Neutrophil (primary cell): ENCODE results near the gene SPON1.

Experiments used
- H3K27ac ChIP-seq: fragments of 200-600 bp; sonication (generic); 2 replicates; pipeline ENCODE4 v1.5.1; 2016; ENCODE audit warnings: mild to moderate bottlenecking, moderate library complexity
- H3K27me3 ChIP-seq: fragments of 200-600 bp; sonication (generic); 2 replicates; pipeline ENCODE4 v1.6.0; 2016; ENCODE audit warnings: mild to moderate bottlenecking
- H3K36me3 ChIP-seq: fragments of 200-600 bp; sonication (generic); 2 replicates; pipeline ENCODE4 v1.5.1; 2017
- H3K4me1 ChIP-seq, 2 experiments: fragments of 200-600 bp in 1 of 2; sonication (generic) in 1 of 2; 1 replicate in 1 of 2; 2 replicates in 1 of 2; pipeline versions ENCODE4 v1.5.1 to v1.6.1; 2013 to 2016; ENCODE audit warnings: low read depth in 1 of 2, low read length in 1 of 2, mild to moderate bottlenecking in 1 of 2, moderate library complexity in 1 of 2; ENCODE audit not compliant: control insufficient read depth in 1 of 2, insufficient read depth in 1 of 2
- H3K4me3 ChIP-seq, 2 experiments: fragments of 200-600 bp in 1 of 2; sonication (generic) in 1 of 2; 1 replicate in 1 of 2; 2 replicates in 1 of 2; pipeline ENCODE4 v1.5.1; 2013 to 2016; ENCODE audit warnings: low read depth in 1 of 2, low read length in 1 of 2, mild to moderate bottlenecking in 1 of 2, moderate library complexity in 1 of 2
- H3K9me3 ChIP-seq: fragments of 200-600 bp; sonication (generic); 2 replicates; pipeline ENCODE4 v1.5.1; 2016
- TF ChIP-seq, protein P1 (sequence below): fragments of 200-600 bp; sonication (generic); IDR thresholded peaks from 2 replicates; pipeline ENCODE4 v1.5.1; 2016; ENCODE audit warnings: antibody characterized with exemption

The SPON1 gene

DNA sequence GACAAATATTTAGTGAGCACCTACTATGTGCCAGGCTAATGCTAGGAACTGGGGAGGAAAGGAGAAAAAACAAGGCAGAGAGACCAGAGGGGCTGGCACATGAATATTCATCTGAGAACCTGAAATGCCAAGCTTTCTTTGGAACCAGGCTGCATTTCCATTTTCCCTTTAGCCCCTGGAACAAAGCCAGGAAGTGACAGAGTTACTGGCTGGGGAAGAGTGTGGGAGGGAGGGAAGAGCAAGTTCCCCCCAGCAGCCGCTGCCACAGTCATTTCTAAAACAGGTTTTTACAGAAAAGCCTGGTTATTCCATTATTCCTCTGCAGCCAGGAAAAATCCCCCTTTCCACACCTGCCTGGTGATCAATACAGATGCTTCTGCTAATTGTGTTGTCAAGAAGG lies 97.0 kb downstream of the SPON1 start:
- peaks cover 16% of the 10 kb centered on the region for H3K27me3 ChIP-seq
- no peak overlapping the region for H3K4me3 ChIP-seq
- no peak overlapping the region for H3K27ac ChIP-seq
- H3K36me3 ChIP-seq, result no peaks in the 10 kb centered on the region
- TF ChIP-seq, protein P1, sequence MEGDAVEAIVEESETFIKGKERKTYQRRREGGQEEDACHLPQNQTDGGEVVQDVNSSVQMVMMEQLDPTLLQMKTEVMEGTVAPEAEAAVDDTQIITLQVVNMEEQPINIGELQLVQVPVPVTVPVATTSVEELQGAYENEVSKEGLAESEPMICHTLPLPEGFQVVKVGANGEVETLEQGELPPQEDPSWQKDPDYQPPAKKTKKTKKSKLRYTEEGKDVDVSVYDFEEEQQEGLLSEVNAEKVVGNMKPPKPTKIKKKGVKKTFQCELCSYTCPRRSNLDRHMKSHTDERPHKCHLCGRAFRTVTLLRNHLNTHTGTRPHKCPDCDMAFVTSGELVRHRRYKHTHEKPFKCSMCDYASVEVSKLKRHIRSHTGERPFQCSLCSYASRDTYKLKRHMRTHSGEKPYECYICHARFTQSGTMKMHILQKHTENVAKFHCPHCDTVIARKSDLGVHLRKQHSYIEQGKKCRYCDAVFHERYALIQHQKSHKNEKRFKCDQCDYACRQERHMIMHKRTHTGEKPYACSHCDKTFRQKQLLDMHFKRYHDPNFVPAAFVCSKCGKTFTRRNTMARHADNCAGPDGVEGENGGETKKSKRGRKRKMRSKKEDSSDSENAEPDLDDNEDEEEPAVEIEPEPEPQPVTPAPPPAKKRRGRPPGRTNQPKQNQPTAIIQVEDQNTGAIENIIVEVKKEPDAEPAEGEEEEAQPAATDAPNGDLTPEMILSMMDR, result no peak
- no peaks in the 10 kb centered on the region for H3K9me3 ChIP-seq
- H3K4me1 ChIP-seq, result no peaks in the 10 kb centered on the region

DNA sequence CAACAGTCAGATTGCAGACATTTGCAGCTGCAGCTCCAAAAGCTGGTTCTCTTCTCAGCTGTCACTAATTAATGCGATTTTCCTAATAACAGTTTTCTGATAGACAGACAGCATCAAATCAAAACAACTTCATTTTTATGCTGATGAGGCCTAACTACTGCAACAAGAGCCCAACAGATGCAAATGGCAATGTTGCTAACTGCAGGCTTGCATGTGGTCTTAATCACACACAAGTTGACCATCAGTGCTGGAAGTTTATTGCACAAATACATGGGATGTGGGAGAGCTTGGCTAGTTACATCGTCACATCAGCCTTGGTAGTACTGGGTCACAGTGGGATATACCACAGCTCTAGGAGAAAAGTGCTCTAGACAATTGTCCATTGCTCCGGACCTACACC lies 99.2 kb downstream of the SPON1 start:
- Histone ChIP-seq H3K9me3 (no peaks in the 10 kb centered on the region), H3K27me3 (peaks cover 16% of the 10 kb centered on the region), H3K36me3 (no peaks in the 10 kb centered on the region), H3K4me3 (no peak overlapping the region), H3K27ac (no peak overlapping the region), H3K4me1 (peaks cover 0 to 7% of the 10 kb centered on the region in 2 experiments)
- TF ChIP-seq, protein P1, result no peak

DNA sequence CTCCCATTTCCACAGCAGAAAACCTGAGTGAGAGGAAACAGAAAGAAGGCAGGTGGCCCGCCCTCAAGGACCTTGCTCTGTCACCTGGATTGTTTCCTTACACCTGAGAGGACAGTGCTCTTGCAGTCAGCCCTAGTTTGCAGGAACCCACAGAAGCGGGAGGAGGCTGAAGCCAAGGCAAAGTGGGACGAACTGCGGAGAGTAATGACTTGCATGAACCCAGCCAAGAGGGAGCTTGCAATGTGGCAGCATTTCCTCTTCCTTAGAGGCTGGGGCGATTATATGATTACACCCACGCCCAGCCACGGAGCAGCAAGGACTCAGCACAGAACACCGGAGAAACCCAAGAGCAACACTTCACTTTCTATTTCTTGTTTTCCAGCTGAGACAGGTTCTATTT lies 102.6 kb downstream of the SPON1 start:
- Histone ChIP-seq H3K9me3 (no peaks in the 10 kb centered on the region), H3K27me3 (peaks cover 13% of the 10 kb centered on the region), H3K4me3 (no peak overlapping the region), H3K27ac (no peak overlapping the region), H3K4me1 (peaks cover 0 to 7% of the 10 kb centered on the region in 2 experiments), H3K36me3 (no peaks in the 10 kb centered on the region)
- TF ChIP-seq, protein P1, result no peak

DNA sequence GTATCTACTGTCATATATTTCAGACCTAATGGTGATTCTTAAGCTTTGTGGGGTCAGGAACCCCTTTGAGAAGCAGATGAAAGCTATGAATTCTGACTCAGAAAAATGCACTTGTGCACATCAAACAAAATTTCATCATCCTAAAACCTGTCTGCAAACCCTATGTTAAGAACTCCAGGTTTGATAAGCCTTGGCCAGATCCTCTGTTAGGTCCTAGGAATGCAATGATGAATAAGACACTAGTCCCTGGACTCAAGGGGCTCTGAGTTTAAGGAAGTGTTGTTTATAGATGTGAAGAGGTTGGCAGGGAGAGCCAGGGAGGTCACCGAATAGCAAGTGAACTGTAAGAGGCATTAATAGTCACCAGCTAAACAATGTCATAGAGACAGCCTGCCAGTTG lies 103.2 kb downstream of the SPON1 start:
- Histone ChIP-seq H3K9me3 (no peaks in the 10 kb centered on the region), H3K27ac (no peak overlapping the region), H3K4me1 (peaks cover 0 to 10% of the 10 kb centered on the region in 2 experiments), H3K27me3 (peaks cover 13% of the 10 kb centered on the region), H3K4me3 (no peak overlapping the region), H3K36me3 (no peaks in the 10 kb centered on the region)
- TF ChIP-seq, protein P1, result no peak

DNA sequence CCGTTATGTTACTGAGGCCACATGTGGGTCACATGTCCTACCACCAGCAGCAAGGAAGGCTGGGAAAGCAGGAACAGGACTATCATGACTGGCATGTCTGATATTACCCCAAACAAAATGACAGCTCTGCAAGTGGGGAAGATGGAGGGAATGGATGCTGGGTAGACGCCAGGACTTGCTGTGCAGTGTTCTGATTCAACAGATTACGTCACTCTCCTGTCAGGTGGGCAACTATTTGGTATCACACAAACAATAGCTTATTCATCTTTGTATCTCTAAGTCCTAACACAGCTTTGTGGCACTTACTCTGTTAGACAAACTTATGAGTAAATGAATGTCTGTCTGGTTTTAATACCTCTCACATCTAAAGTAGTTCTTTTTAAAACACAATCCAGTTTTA lies 105.2 kb downstream of the SPON1 start:
- no peaks in the 10 kb centered on the region for H3K36me3 ChIP-seq
- H3K4me1 ChIP-seq, result peaks cover 3 to 30% of the 10 kb centered on the region in 2 experiments
- peaks cover 13% of the 10 kb centered on the region for H3K27me3 ChIP-seq
- no peak overlapping the region for H3K4me3 ChIP-seq
- no peak overlapping the region for H3K27ac ChIP-seq
- TF ChIP-seq, protein P1, result no peak
- H3K9me3 ChIP-seq, result no peaks in the 10 kb centered on the region

DNA sequence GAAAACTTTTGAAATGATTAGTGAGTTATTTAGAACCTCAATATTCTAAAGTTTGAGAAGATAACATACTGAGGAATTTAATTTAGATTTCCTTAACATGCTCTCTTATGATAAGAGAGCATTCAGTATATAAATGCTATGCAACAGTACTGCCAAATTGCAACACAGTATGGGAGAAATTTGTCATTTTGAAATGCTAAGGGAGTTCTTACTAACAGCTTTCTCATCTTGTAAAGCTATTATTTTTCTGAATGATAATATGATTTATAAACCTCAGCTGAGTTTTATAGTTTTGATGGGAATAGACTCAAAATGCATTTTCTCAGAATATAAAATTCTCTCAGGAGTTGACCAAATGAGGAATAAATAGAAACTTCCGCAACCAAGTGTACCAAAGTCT lies 108.4 kb downstream of the SPON1 start:
- Histone ChIP-seq H3K4me3 (no peak overlapping the region), H3K27me3 (no peaks in the 10 kb centered on the region), H3K36me3 (no peaks in the 10 kb centered on the region), H3K4me1 (peaks cover 16 to 51% of the 10 kb centered on the region in 2 experiments), H3K27ac (no peak overlapping the region), H3K9me3 (no peaks in the 10 kb centered on the region)
- TF ChIP-seq, protein P1, result no peak
